Metanephros (tissue), 2 donors: ENCODE results near the gene SPTBN4. TPM values are rescaled to one million over a fixed set of nuclear protein-coding genes. Genes with fewer than 3 reads are reported as not detected.

ENCODE experiments used
- small RNA-seq: library from RNA; depleted of rRNA; stranded (forward); fragments of <200 nt; gene quantifications from one replicate; pipeline ENCODE3, GENCODE V24; 2014; ENCODE audit warnings: low replicate concordance
- total RNA-seq: library from RNA; depleted of rRNA; stranded (reverse); fragments of >200 nt; gene quantifications from one replicate; pipeline ENCODE4 v1.2.3, GENCODE V29; 2014

The SPTBN4 gene
- total RNA-seq = 2.9 TPM

DNA sequence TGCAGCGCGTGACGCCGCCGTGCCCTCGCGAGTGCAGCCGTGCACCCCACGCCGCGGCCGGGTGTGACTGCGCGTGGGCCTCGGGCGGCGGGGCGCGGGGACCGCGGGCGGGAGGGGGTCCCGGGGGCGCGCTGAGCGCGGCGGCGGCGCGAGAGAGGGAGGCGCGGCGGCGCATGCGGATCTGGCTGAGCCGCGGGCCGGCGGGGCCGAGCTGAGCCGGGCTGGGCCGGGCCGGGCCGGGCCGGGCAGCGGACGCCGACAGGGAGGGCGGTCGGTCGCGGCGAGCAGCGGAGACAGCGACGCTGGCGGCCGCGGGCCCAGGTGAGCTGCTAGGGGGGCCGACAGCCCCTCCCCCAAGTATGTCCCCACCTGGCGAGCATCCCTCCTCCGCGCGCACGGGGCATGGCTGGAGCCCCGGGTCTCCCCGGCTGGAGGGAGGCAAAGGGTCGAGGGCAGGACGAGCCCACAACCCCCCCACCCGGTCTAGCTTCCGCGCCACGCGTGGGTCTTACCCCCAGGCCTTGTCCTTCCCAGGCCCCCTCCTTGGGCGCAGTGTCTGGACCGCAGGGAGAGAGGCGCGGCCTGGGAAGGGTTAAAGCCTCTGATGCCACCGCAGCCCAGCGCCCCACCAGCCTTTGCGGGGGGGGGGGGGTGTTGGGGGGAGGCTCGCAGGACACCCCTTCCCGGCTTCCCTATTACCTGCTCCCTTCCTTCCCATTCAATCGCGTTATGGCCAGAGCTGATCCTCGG is at the start of gene SPTBN4:
Gene SPTBN4 (plus strand): TSS at position 17 of the 750 bp plus-strand sequence. CDS start 5,621 bp downstream, outside the sequence.

GRCh38 chr19:40425450-40426287 is 41.1 kb upstream of the SPTBN4 start, which contains the start of gene SERTAD1:
SERTAD1 (minus strand) TSS chr19:40425992; CDS start chr19:40423546, 2,446 bp downstream.

GRCh38 chr19:40444000-40444824 is 22.6 kb upstream of the SPTBN4 start, which contains the start of gene SERTAD3:
SERTAD3 (minus strand) TSS chr19:40444335; CDS start chr19:40442080, 2,255 bp downstream.

GRCh38 chr19:40465557-40466218 is 1.1 kb upstream of the SPTBN4 start, which contains the start of gene BLVRB:
BLVRB (minus strand) TSS chr19:40465745; CDS start chr19:40465688, 57 bp downstream.

DNA sequence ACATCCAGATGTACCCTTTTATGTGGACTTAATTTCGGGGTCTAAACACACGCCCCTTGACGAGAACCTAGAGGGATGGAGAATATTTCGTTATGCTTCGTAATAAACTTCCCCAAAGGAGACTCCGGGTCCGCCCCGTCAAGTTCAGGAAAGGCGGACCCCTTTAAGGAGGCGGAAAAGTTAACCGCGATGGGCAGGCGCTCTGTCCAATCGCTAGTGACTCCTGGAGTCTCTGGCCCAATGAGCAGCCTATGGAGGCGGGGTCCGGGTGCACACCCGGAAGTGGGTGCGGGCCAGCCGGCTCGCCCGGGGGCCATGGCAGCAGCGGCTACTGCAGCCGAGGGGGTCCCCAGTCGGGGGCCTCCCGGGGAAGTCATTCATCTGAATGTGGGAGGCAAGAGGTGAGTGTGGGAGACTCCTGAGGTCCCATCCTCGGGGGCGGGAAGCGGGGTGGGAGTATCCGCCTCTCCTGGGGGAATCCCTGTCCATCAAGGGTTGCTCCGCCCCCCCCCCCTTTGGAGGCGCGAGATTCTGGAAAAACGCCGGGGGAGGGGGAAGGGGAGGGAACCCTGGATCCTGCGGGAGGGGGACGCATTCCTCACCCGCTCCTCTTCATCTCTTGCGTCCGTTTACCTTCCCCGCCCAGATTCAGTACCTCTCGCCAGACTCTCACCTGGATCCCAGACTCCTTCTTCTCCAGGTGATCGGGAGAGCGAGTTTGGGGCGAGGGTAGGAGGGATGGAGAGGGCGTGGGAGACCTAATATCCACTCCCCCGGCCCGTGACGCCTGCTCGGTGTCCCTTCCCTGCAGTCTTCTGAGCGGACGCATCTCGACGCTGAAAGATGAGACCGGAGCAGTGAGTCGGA is 110.0 kb downstream of the SPTBN4 start, which contains the start of gene SHKBP1:
Gene SHKBP1 (plus strand): TSS at position 289 of the 867 bp plus-strand sequence. CDS start 27 bp downstream, at position 316.

GRCh38 chr19:40601134-40601974 is 134.6 kb downstream of the SPTBN4 start, which contains the start of gene LTBP4:
LTBP4 (plus strand) TSS chr19:40601369; CDS start chr19:40601388, 19 bp downstream.

Small RNA genes within 50 kb of the gene (small RNA-seq; reads per million reads assigned to genes)
- not detected for gene RF00017

Other genes with a start within 250 kb of the SPTBN4 start
- gene TTC9B, start 248.6 kb upstream of the SPTBN4 start, total RNA-seq = not detected
- gene CCNP, start 240.3 kb upstream of the SPTBN4 start, total RNA-seq = 2.0 TPM
- 151 TPM for gene AKT2, start 181.7 kb upstream of the SPTBN4 start, total RNA-seq
- 17.7 TPM for gene C19orf47, start 118.6 kb upstream of the SPTBN4 start, total RNA-seq
- 262 TPM for gene PLD3, start 118.3 kb upstream of the SPTBN4 start, total RNA-seq
- 0.06 TPM for gene HIPK4, start 76.8 kb upstream of the SPTBN4 start, total RNA-seq
- 8.5 TPM for gene PRX, start 53.6 kb upstream of the SPTBN4 start, total RNA-seq
- gene SERTAD1, start 41.0 kb upstream of the SPTBN4 start, total RNA-seq = 12.6 TPM
- 36.4 TPM for gene SERTAD3, start 22.7 kb upstream of the SPTBN4 start, total RNA-seq
- gene BLVRB, start 1.3 kb upstream of the SPTBN4 start, total RNA-seq = 121 TPM
- 25.3 TPM for gene SHKBP1, start 109.9 kb downstream of the SPTBN4 start, total RNA-seq
- 293 TPM for gene LTBP4, start 134.4 kb downstream of the SPTBN4 start, total RNA-seq
- gene NUMBL, start 223.7 kb downstream of the SPTBN4 start, total RNA-seq = 22.0 TPM
- 42.6 TPM for gene COQ8B, start 249.9 kb downstream of the SPTBN4 start, total RNA-seq